IMR-90 (cell line): ENCODE data around the gene FAM43B. TPM values are rescaled to one million over a fixed set of nuclear protein-coding genes. Genes with fewer than 3 reads are reported as not detected.

Experiments
- ATAC-seq: fragments of 200-7000 bp; cut with Tn5 transposase; 2 replicates; pipeline ENCODE4 v1.9.1; 2020; ENCODE audit warnings: low read depth, mild to moderate bottlenecking, moderate library complexity
- BruUV-seq: library from RNA; stranded (reverse); fragments of 400-500 nt; replicated peaks from 2 replicates; lab custom pipeline; 2021; lab: Mats Ljungman, UMichigan
- CTCF ChIA-PET: fragments of 300-600 bp; formaldehyde crosslinking; extraction: SDS; loops from one replicate; lab custom pipeline; 2021; ENCODE audit warnings: antibody characterized with exemption; lab: Yijun Ruan, JAX
- POLR2A ChIA-PET: fragments of 300-600 bp; sonication (Branson Sonifier 250); formaldehyde crosslinking; loops from one replicate; lab custom pipeline; 2022; ENCODE audit warnings: antibody characterized with exemption; ENCODE audit not compliant: unreplicated experiment; lab: Charles Lee
- DNase-seq: peaks from one replicate; pipeline ENCODE4 v3.0.0; 2013
- H2AFZ ChIP-seq: replicated peaks from 2 replicates; pipeline ENCODE3; 2013; ENCODE audit warnings: low read length, mild to moderate bottlenecking; ENCODE audit not compliant: poor library complexity
- H2AK5ac ChIP-seq: 2 replicates; pipeline ENCODE4 v1.6.1; 2013; ENCODE audit warnings: low read depth, low read length, inconsistent platforms
- H2AK9ac ChIP-seq: replicated peaks from 2 replicates; pipeline ENCODE3; 2013; ENCODE audit warnings: mild to moderate bottlenecking, low read depth, low read length, moderate library complexity; ENCODE audit not compliant: poor library complexity
- H2BK120ac ChIP-seq: 2 replicates; pipeline ENCODE4 v1.6.1; 2013; ENCODE audit warnings: low read depth, low read length, inconsistent platforms
- H2BK15ac ChIP-seq: 3 replicates; pipeline ENCODE4 v1.6.1; 2013; ENCODE audit warnings: low read depth, low read length, inconsistent platforms
- H2BK20ac ChIP-seq: 2 replicates; pipeline ENCODE4 v1.6.1; 2013; ENCODE audit warnings: low read depth, mild to moderate bottlenecking, inconsistent platforms, low read length, moderate library complexity
- H2BK5ac ChIP-seq: 2 replicates; pipeline ENCODE4 v1.6.1; 2013; ENCODE audit warnings: mild to moderate bottlenecking, low read depth, low read length, inconsistent platforms; ENCODE audit not compliant: poor library complexity, severe bottlenecking
- H3K14ac ChIP-seq: replicated peaks from 2 replicates; pipeline ENCODE4 v1.6.1; 2013; ENCODE audit warnings: low read depth, low read length, inconsistent platforms
- H3K18ac ChIP-seq: 2 replicates; pipeline ENCODE4 v1.6.1; 2013; ENCODE audit warnings: low read depth, low read length, control low read depth
- H3K23ac ChIP-seq: 2 replicates; pipeline ENCODE4 v1.6.1; 2013; ENCODE audit warnings: low read depth, low read length, inconsistent platforms
- H3K27ac ChIP-seq: 2 replicates; pipeline ENCODE4 v1.5.1; 2013; ENCODE audit warnings: mild to moderate bottlenecking, control low read depth, low read length; ENCODE audit not compliant: insufficient read depth
- H3K27me3 ChIP-seq: 2 replicates; pipeline ENCODE4 v1.6.1; 2013; ENCODE audit warnings: low read length; ENCODE audit not compliant: control insufficient read depth, insufficient read depth
- H3K36me3 ChIP-seq: 2 replicates; pipeline ENCODE4 v1.6.1; 2013; ENCODE audit warnings: low read length, mixed read lengths; ENCODE audit not compliant: control insufficient read depth, insufficient read depth
- H3K4ac ChIP-seq: 2 replicates; pipeline ENCODE4 v1.6.1; 2013; ENCODE audit warnings: low read depth, low read length, inconsistent platforms
- H3K4me1 ChIP-seq: 2 replicates; pipeline ENCODE4 v1.6.1; 2013; ENCODE audit warnings: low read length, mixed read lengths; ENCODE audit not compliant: control insufficient read depth, insufficient read depth
- H3K4me2 ChIP-seq: 2 replicates; pipeline ENCODE4 v1.6.1; 2013; ENCODE audit warnings: low read depth, mild to moderate bottlenecking, control low read depth, low read length, moderate library complexity
- H3K4me3 ChIP-seq: 2 replicates; pipeline ENCODE4 v1.5.1; 2013; ENCODE audit warnings: low read depth, mild to moderate bottlenecking, control low read depth, low read length, moderate library complexity; ENCODE audit not compliant: insufficient read depth
- H3K56ac ChIP-seq: 2 replicates; pipeline ENCODE4 v1.6.1; 2013; ENCODE audit warnings: low read length, inconsistent platforms; ENCODE audit not compliant: insufficient read depth; ENCODE audit errors: extremely low read depth
- H3K79me1 ChIP-seq, 2 experiments: 2 replicates each; pipeline ENCODE4 v1.6.1; 2013; ENCODE audit warnings: low read length in 2 of 2, inconsistent platforms in 1 of 2, low read depth in 1 of 2
- H3K9ac ChIP-seq: 2 replicates; pipeline ENCODE4 v1.6.1; 2013; ENCODE audit warnings: low read depth, low read length, control low read depth
- H3K9me1 ChIP-seq: 2 replicates; pipeline ENCODE4 v1.6.1; 2013; ENCODE audit warnings: low read length, inconsistent platforms; ENCODE audit not compliant: insufficient read depth
- H3K9me3 ChIP-seq: 2 replicates; pipeline ENCODE4 v1.6.1; 2013; ENCODE audit warnings: low read length; ENCODE audit not compliant: control insufficient read depth, insufficient read depth
- H4K20me1 ChIP-seq: 2 replicates; pipeline ENCODE4 v1.6.1; 2013; ENCODE audit warnings: low read length, inconsistent platforms; ENCODE audit not compliant: insufficient read depth
- H4K5ac ChIP-seq: 2 replicates; pipeline ENCODE4 v1.6.1; 2013; ENCODE audit warnings: mild to moderate bottlenecking, low read depth, low read length, control low read depth
- H4K8ac ChIP-seq, 2 experiments: 2 replicates each; pipeline ENCODE4 v1.6.1; 2013; ENCODE audit warnings: low read depth in 2 of 2, low read length in 2 of 2, control low read depth in 1 of 2, inconsistent platforms in 1 of 2
- H4K91ac ChIP-seq: 2 replicates; pipeline ENCODE4 v1.6.1; 2013; ENCODE audit warnings: low read depth, low read length, inconsistent platforms; ENCODE audit not compliant: insufficient read depth
- RCOR1 ChIP-seq: IDR thresholded peaks from 2 replicates; pipeline ENCODE4 v1.6.1; 2012; ENCODE audit warnings: mild to moderate bottlenecking, low read length, improper control_type of control experiment; ENCODE audit not compliant: insufficient replicate concordance
- SMC3 ChIP-seq: fragments of 150-350 bp; IDR thresholded peaks from 2 replicates; pipeline ENCODE4 v1.6.1; 2016; ENCODE audit warnings: low read depth, mild to moderate bottlenecking, antibody characterized with exemption, low read length, moderate library complexity
- WGBS, 2 experiments: methylation state at CpG; one replicate each; pipeline versions ENCODE4 v1.1.5 to v1.1.7; 2013; ENCODE audit warnings: missing lambda C conversion rate in 2 of 2; ENCODE audit not compliant: insufficient read length in 1 of 2; ENCODE audit errors: extremely low coverage in 2 of 2; 5-methylcytosine and 5-hydroxymethylcytosine counted together
- dilution Hi-C: fragments of 300-500 bp; cut with HindIII; formaldehyde crosslinking; loops from one replicate; pipeline ENCODE4 v1.14.3; 2018; ENCODE audit warnings: low sequenced_read_pairs; ENCODE audit not compliant: unreplicated experiment
- in situ Hi-C: fragments of 300-500 bp; cut with MboI; formaldehyde crosslinking; loops from 3 replicates; pipeline ENCODE4 v1.14.3; 2019; ENCODE audit warnings: low sequenced_read_pairs, inconsistent platforms, mixed read lengths
- intact Hi-C: fragments of 100-400 bp; cut with micrococcal nuclease; formaldehyde crosslinking; loops from 2 replicates; pipeline ENCODE4 v1.10.0; 2022
- polyA plus RNA-seq, 3 experiments: library from polyadenylated mRNA; depleted of rRNA; stranded (reverse); fragments of >200 nt; gene quantifications; 2 replicates each; pipeline ENCODE4 v1.2.3, GENCODE V29; 2012; ENCODE audit warnings: low replicate concordance in 1 of 3
- total RNA-seq: library from RNA; depleted of rRNA; stranded (reverse); fragments of >200 nt; gene quantifications from 2 replicates; pipeline ENCODE4 v1.2.3, GENCODE V29; 2012

The FAM43B gene
- total and polyA plus RNA-seq, 2 of the 4 experiments (the other 2 are of a cell fraction) = 0.05 TPM; not detected in 1

DNA sequence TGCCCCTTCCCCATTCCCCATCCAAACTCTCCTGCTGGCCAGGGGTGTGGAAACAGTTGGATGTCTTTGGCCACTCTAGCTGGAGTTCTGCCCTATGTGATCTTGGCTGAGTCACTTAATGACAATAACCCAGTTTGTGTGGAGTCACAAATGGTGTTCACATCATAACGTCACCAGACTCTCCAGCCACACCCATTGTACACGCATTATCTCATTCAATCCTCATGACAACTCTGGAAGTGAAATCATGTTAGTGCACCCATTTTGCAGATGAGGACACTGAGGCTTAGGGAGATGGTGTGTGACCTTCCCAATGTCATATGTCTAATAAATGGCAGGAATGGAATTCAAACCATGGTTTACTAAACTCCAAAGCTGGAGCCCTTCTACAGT, 35.3 kb downstream of the FAM43B start:
- no peaks in the 10 kb centered on the region for H3K36me3 ChIP-seq
- H3K56ac ChIP-seq = no peak overlapping the region
- no peak overlapping the region for H2BK5ac ChIP-seq
- H3K27me3 ChIP-seq = peaks cover 2% of the 10 kb centered on the region; the same call in 1 of the 2 replicates
- TF ChIP-seq SMC3 (no peak), RCOR1 (peak; percentile 86)
- DNase-seq (peak; percentile 63), ATAC-seq (no peak)
- no peaks in the 10 kb centered on the region for H4K20me1 ChIP-seq
- H3K18ac ChIP-seq = no peak overlapping the region
- H3K9me3 ChIP-seq = 0 out of 2 replicates have a peak, but pooled peaks cover 2% of the 10 kb centered on the region
- POLR2A ChIA-PET = no interaction called here
- no peak overlapping the region; the same call in 2 of the 3 replicates for H2BK15ac ChIP-seq
- intact Hi-C loops (no loop called here), dilution Hi-C loops (no loop called here), in situ Hi-C loops (no loop called here)
- no peak overlapping the region for H3K4me3 ChIP-seq
- no peak overlapping the region for H3K4ac ChIP-seq
- no peak overlapping the region for H2AK9ac ChIP-seq
- H2AK5ac ChIP-seq = no peak overlapping the region; the same call in 1 of the 2 replicates
- no peak overlapping the region for H4K8ac ChIP-seq
- no peak overlapping the region for H4K91ac ChIP-seq
- no peaks in the 10 kb centered on the region for H3K79me1 ChIP-seq
- no peak overlapping the region for H2BK20ac ChIP-seq
- CTCF ChIA-PET = interaction anchor here (1.6 to 3.5 kb wide), 2 partner anchors 12 to 46 kb away, joined by 4 to 18 read pairs; no protein-coding TSS in a partner anchor
- H3K4me2 ChIP-seq = no peak overlapping the region
- BruUV-seq = no TSS peak
- H2BK120ac ChIP-seq = no peak overlapping the region
- H3K9ac ChIP-seq = no peak overlapping the region
- no peak overlapping the region for H3K23ac ChIP-seq
- H2AFZ ChIP-seq = no peak overlapping the region
- peaks cover 17% of the 10 kb centered on the region for H3K4me1 ChIP-seq
- no CpG with 5 or more reads among the region's 2 CpGs for WGBS, 2 experiments
- H3K9me1 ChIP-seq = 0 out of 2 replicates have a peak, but pooled peaks cover 3% of the 10 kb centered on the region
- H3K27ac ChIP-seq = no peak overlapping the region
- H4K5ac ChIP-seq = no peak overlapping the region
- no peak overlapping the region for H3K14ac ChIP-seq
